Mesenchymal stem cell (in vitro differentiated cells and primary cell): ENCODE measurements around the gene TMEM208.

Experiments used
- DNase-seq: peaks from one replicate; pipeline ENCODE4 v3.0.0-alpha.2; 2013
- H2AFZ ChIP-seq: one replicate; pipeline ENCODE4 v1.6.1; 2013; ENCODE audit warnings: low read depth, mild to moderate bottlenecking, control low read depth, inconsistent platforms, low read length, moderate library complexity
- H2AK5ac ChIP-seq: 2 replicates; pipeline ENCODE4 v1.6.1; 2013; ENCODE audit warnings: low read length, moderate library complexity, mild to moderate bottlenecking, inconsistent platforms; ENCODE audit not compliant: severe bottlenecking
- H2BK120ac ChIP-seq: one replicate; pipeline ENCODE4 v1.6.1; 2013; ENCODE audit warnings: low read depth, mild to moderate bottlenecking, inconsistent platforms, low read length, moderate library complexity
- H2BK12ac ChIP-seq, 2 experiments: one replicate each; pipeline ENCODE4 v1.6.1; 2013; ENCODE audit warnings: inconsistent platforms in 2 of 2, low read length in 2 of 2, mild to moderate bottlenecking in 2 of 2, moderate library complexity in 2 of 2, control low read depth in 1 of 2
- H2BK15ac ChIP-seq: one replicate; pipeline ENCODE4 v1.6.1; 2013; ENCODE audit warnings: mild to moderate bottlenecking, low read depth, inconsistent platforms; ENCODE audit not compliant: poor library complexity, severe bottlenecking
- H2BK5ac ChIP-seq: 2 replicates; pipeline ENCODE4 v1.6.1; 2013; ENCODE audit warnings: low read depth, mild to moderate bottlenecking, low read length, control low read depth, inconsistent platforms; ENCODE audit not compliant: poor library complexity, severe bottlenecking
- H3K14ac ChIP-seq, 2 experiments: one replicate each; pipeline ENCODE4 v1.6.1; 2013; ENCODE audit warnings: inconsistent platforms in 2 of 2, low read length in 2 of 2, control low read depth in 1 of 2, mild to moderate bottlenecking in 1 of 2, moderate library complexity in 1 of 2
- H3K18ac ChIP-seq, 2 experiments: one replicate each; pipeline ENCODE4 v1.6.1; 2013; ENCODE audit warnings: inconsistent platforms in 2 of 2, low read length in 2 of 2, control low read depth in 1 of 2, low read depth in 1 of 2, mild to moderate bottlenecking in 1 of 2
- H3K23ac ChIP-seq, 2 experiments: one replicate each; pipeline ENCODE4 v1.6.1; 2013; ENCODE audit warnings: inconsistent platforms in 2 of 2, low read length in 2 of 2, mild to moderate bottlenecking in 2 of 2, moderate library complexity in 2 of 2, control low read depth in 1 of 2
- H3K27ac ChIP-seq: 2 replicates; pipeline ENCODE4 v1.5.1; 2013; ENCODE audit warnings: mild to moderate bottlenecking, moderate library complexity, low read length, control low read depth, inconsistent platforms; ENCODE audit not compliant: poor library complexity, severe bottlenecking
- H3K27me3 ChIP-seq, 2 experiments: 2 replicates each; pipeline versions ENCODE4 v1.6.1 to v1.7.0; 2013; ENCODE audit warnings: low read length in 2 of 2, mild to moderate bottlenecking in 2 of 2, moderate library complexity in 2 of 2, control low read depth in 1 of 2, inconsistent platforms in 1 of 2; ENCODE audit not compliant: control insufficient read depth in 1 of 2, insufficient read depth in 1 of 2
- H3K36me3 ChIP-seq, 2 experiments: 2 replicates each; pipeline versions ENCODE4 v1.6.1 to v1.7.0; 2013; ENCODE audit warnings: low read length in 2 of 2, control low read depth in 1 of 2, inconsistent platforms in 1 of 2, low read depth in 1 of 2, mild to moderate bottlenecking in 1 of 2; ENCODE audit not compliant: insufficient read depth in 2 of 2, control insufficient read depth in 1 of 2
- H3K4ac ChIP-seq, 2 experiments: one replicate each; pipeline ENCODE4 v1.6.1; 2013; ENCODE audit warnings: inconsistent platforms in 2 of 2, low read length in 2 of 2, mild to moderate bottlenecking in 2 of 2, moderate library complexity in 2 of 2, control low read depth in 1 of 2, low read depth in 1 of 2
- H3K4me1 ChIP-seq: 2 replicates; pipeline ENCODE4 v1.6.1; 2013; ENCODE audit warnings: low read depth, low read length, control low read depth; ENCODE audit not compliant: control insufficient read depth, insufficient read depth
- H3K4me2 ChIP-seq: 2 replicates; pipeline ENCODE4 v1.6.1; 2013; ENCODE audit warnings: low read length, mild to moderate bottlenecking, inconsistent platforms; ENCODE audit not compliant: poor library complexity, severe bottlenecking
- H3K4me3 ChIP-seq, 2 experiments: 2 replicates each; pipeline versions ENCODE4 v1.5.1 to v1.7.0; 2013; ENCODE audit warnings: low read length in 2 of 2, mild to moderate bottlenecking in 2 of 2, control low read depth in 1 of 2, low read depth in 1 of 2; ENCODE audit not compliant: insufficient read depth in 1 of 2
- H3K79me1 ChIP-seq: replicated peaks from 2 replicates; pipeline ENCODE4 v1.6.1; 2013; ENCODE audit warnings: mild to moderate bottlenecking, control low read depth, low read length, inconsistent platforms; ENCODE audit not compliant: poor library complexity, severe bottlenecking
- H3K9ac ChIP-seq: 2 replicates; pipeline ENCODE4 v1.7.0; 2013; ENCODE audit warnings: mild to moderate bottlenecking, low read length, moderate library complexity
- H3K9me3 ChIP-seq: 2 replicates; pipeline ENCODE4 v1.7.0; 2013; ENCODE audit warnings: mild to moderate bottlenecking, low read length; ENCODE audit not compliant: control insufficient read depth
- H4K8ac ChIP-seq: one replicate; pipeline ENCODE4 v1.6.1; 2013; ENCODE audit warnings: inconsistent platforms, mild to moderate bottlenecking, low read length, moderate library complexity
- H4K91ac ChIP-seq: one replicate; pipeline ENCODE4 v1.6.1; 2013; ENCODE audit warnings: mild to moderate bottlenecking, low read length, inconsistent platforms
- WGBS: methylation state at CpG from one replicate; pipeline ENCODE4 v1.1.7; 2013; ENCODE audit warnings: mixed read lengths; 5-methylcytosine and 5-hydroxymethylcytosine counted together

TMEM208 gene

GRCh38 chr16:67206838-67207248 is 20.1 kb upstream of the TMEM208 start:
- no peak overlapping the region for H3K4me2 ChIP-seq
- no peak overlapping the region for H2BK120ac ChIP-seq
- H4K8ac ChIP-seq = peak overlapping the region; percentile 5
- no peak overlapping the region for H2BK5ac ChIP-seq
- H2BK15ac ChIP-seq = no peak overlapping the region
- no peaks in the 10 kb centered on the region for H3K9me3 ChIP-seq
- no peak overlapping the region for H2AK5ac ChIP-seq
- no peak for DNase-seq
- peaks cover 19 to 44% of the 10 kb centered on the region in 2 experiments for H3K36me3 ChIP-seq
- H4K91ac ChIP-seq = no peak overlapping the region
- no peak overlapping the region for H3K23ac ChIP-seq
- H3K9ac ChIP-seq = no peak overlapping the region
- no peak overlapping the region for H3K18ac ChIP-seq
- H3K27ac ChIP-seq = no peak overlapping the region
- no peak overlapping the region for H3K14ac ChIP-seq
- no peak overlapping the region for H3K4ac ChIP-seq
- H2BK12ac ChIP-seq = no peak overlapping the region
- H2AFZ ChIP-seq = no peak overlapping the region
- H3K27me3 ChIP-seq = no peaks in the 10 kb centered on the region
- WGBS = 91% methylated on average over 3 of the region's 3 CpGs
- no peak overlapping the region for H3K4me3 ChIP-seq
- peaks cover 23% of the 10 kb centered on the region for H3K4me1 ChIP-seq
- no peaks in the 10 kb centered on the region for H3K79me1 ChIP-seq

GRCh38 chr16:67207249-67208091 is 19.5 kb upstream of the TMEM208 start:
- H2AFZ ChIP-seq = no peak overlapping the region
- H3K9ac ChIP-seq = peak overlapping the region; percentile 26
- peaks cover 19 to 38% of the 10 kb centered on the region in 2 experiments for H3K36me3 ChIP-seq
- no peak overlapping the region for H2BK5ac ChIP-seq
- H3K27ac ChIP-seq = no peak overlapping the region
- H3K14ac ChIP-seq = peak overlapping the region in 1 of 2 experiments; percentile 30
- no peak overlapping the region for H2AK5ac ChIP-seq
- peak overlapping the region in 1 of 2 experiments; percentile 4 for H3K18ac ChIP-seq
- H2BK120ac ChIP-seq = no peak overlapping the region
- H2BK12ac ChIP-seq = peak overlapping the region in 1 of 2 experiments; percentile 37
- H3K9me3 ChIP-seq = no peaks in the 10 kb centered on the region
- 79% methylated on average over 21 of the region's 21 CpGs for WGBS
- peak overlapping the region; percentile 46 for H4K8ac ChIP-seq
- no peaks in the 10 kb centered on the region for H3K79me1 ChIP-seq
- no peak overlapping the region for H3K23ac ChIP-seq
- peak overlapping the region; percentile 40 for H4K91ac ChIP-seq
- H3K27me3 ChIP-seq = no peaks in the 10 kb centered on the region
- peaks cover 23% of the 10 kb centered on the region for H3K4me1 ChIP-seq
- no peak overlapping the region for H3K4me2 ChIP-seq
- no peak overlapping the region for H3K4me3 ChIP-seq
- H3K4ac ChIP-seq = no peak overlapping the region
- DNase-seq = peak; percentile 56
- H2BK15ac ChIP-seq = no peak overlapping the region

DNA sequence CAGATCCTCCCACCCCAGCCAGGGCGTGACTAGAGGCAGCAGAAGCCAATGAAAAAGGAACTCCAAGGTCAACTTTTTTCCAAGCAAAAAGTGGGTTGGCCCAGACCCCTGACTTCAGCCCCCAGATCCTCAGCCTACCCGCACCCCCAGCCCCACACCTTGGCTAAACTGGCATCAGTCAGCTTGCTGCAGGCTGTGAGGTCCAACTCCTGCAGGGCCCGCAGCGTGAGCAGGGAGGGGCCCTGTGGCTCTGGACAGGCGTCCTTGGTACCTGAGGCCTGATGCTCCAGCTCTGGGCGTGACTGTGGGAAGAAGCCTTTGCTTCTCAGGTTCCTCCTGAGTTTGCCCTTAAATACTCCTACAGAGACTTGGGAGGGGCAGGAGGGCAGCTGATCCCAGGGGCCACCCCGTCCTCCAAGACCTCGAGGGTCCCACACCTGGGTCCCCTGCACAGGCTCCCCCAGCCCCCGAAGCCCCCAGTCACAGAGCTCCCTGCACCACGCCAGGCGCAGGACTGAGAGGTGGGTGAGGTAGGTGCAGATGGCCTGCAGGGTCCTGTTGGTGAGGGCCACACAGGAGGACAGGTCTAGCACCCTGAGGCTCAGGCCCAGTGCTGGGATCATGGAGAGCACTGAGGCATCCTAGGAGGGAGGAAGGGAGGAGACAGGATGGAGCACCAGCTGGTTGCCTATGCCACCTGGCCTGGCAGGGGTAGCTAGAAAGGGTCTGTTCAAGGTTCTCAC is 18.6 kb upstream of the TMEM208 start:
- Histone ChIP-seq H3K4me2 (no peak overlapping the region), H3K14ac (peak overlapping the region in 1 of 2 experiments; percentile 30), H3K36me3 (peaks cover 19 to 29% of the 10 kb centered on the region in 2 experiments), H3K79me1 (no peaks in the 10 kb centered on the region), H2AK5ac (no peak overlapping the region), H3K9ac (peak overlapping the region; percentile 26), H2BK5ac (no peak overlapping the region), H3K18ac (no peak overlapping the region), H4K8ac (no peak overlapping the region), H3K23ac (no peak overlapping the region), H2BK15ac (no peak overlapping the region), H3K27me3 (no peaks in the 10 kb centered on the region), H2AFZ (no peak overlapping the region), H3K4ac (no peak overlapping the region), H3K4me3 (no peak overlapping the region), H2BK12ac (no peak overlapping the region), H3K9me3 (no peaks in the 10 kb centered on the region), H3K27ac (no peak overlapping the region), H2BK120ac (no peak overlapping the region), H4K91ac (peak overlapping the region; percentile 40), H3K4me1 (peaks cover 27% of the 10 kb centered on the region)
- WGBS = 98% methylated on average over 11 of the region's 11 CpGs
- DNase-seq = no peak

DNA sequence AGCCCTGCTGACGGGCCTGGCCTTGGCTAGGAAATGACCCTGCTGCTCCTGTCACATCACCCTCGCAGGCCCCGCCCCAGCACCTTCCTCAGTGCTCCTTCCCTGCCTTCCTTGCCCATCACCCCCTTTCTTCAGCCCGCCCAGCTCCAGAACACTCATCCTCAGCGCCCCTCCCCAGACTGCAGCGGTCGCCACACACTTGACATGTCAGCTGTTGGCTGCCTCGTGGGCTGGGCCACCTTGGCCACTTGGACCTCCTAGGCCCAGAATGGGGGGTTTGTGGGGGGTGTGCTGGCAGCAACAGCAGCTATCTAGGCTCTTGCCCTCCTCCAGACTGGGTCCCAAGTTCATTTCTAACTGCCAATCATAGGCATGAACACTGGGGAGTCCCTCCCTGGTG is 17.4 kb upstream of the TMEM208 start:
- H3K4me2 ChIP-seq = no peak overlapping the region
- no peak overlapping the region for H3K14ac ChIP-seq
- H2BK120ac ChIP-seq = no peak overlapping the region
- H3K36me3 ChIP-seq = peaks cover 17 to 19% of the 10 kb centered on the region in 2 experiments
- no peak for DNase-seq
- no peak overlapping the region for H2BK12ac ChIP-seq
- no peak overlapping the region for H3K23ac ChIP-seq
- no peak overlapping the region for H3K4me3 ChIP-seq
- no peak overlapping the region for H2AK5ac ChIP-seq
- H3K4ac ChIP-seq = no peak overlapping the region
- no peak overlapping the region for H3K27ac ChIP-seq
- no peak overlapping the region for H4K91ac ChIP-seq
- no peaks in the 10 kb centered on the region for H3K27me3 ChIP-seq
- WGBS = 98% methylated on average over 5 of the region's 8 CpGs
- H3K9me3 ChIP-seq = no peaks in the 10 kb centered on the region
- peaks cover 21% of the 10 kb centered on the region for H3K4me1 ChIP-seq
- H2AFZ ChIP-seq = no peak overlapping the region
- H2BK5ac ChIP-seq = no peak overlapping the region
- H4K8ac ChIP-seq = no peak overlapping the region
- H3K9ac ChIP-seq = no peak overlapping the region
- no peak overlapping the region for H2BK15ac ChIP-seq
- H3K79me1 ChIP-seq = no peaks in the 10 kb centered on the region
- H3K18ac ChIP-seq = no peak overlapping the region
